ENCODE measurements around the gene FIGNL1. TPM values are rescaled to one million over a fixed set of nuclear protein-coding genes. Genes with fewer than 3 reads are reported as not detected.

FIGNL1 gene
- total and polyA plus RNA-seq, 10 of the 15 experiments (the other 5 are each of a cell fraction or from before 2014, with no cell fraction given), result 11.5 to 37.4 (median 29.0) TPM

- intact Hi-C loops (cut with micrococcal nuclease; ENCODE audit: unreplicated experiment) (loop anchor here (1.0 kb wide), 1 partner anchor 15 kb away; no protein-coding TSS in a partner anchor), in situ Hi-C loops (cut with MboI) (no loop called here)
- no peak for FAIRE-seq
- TF ChIP-seq, protein P1, sequence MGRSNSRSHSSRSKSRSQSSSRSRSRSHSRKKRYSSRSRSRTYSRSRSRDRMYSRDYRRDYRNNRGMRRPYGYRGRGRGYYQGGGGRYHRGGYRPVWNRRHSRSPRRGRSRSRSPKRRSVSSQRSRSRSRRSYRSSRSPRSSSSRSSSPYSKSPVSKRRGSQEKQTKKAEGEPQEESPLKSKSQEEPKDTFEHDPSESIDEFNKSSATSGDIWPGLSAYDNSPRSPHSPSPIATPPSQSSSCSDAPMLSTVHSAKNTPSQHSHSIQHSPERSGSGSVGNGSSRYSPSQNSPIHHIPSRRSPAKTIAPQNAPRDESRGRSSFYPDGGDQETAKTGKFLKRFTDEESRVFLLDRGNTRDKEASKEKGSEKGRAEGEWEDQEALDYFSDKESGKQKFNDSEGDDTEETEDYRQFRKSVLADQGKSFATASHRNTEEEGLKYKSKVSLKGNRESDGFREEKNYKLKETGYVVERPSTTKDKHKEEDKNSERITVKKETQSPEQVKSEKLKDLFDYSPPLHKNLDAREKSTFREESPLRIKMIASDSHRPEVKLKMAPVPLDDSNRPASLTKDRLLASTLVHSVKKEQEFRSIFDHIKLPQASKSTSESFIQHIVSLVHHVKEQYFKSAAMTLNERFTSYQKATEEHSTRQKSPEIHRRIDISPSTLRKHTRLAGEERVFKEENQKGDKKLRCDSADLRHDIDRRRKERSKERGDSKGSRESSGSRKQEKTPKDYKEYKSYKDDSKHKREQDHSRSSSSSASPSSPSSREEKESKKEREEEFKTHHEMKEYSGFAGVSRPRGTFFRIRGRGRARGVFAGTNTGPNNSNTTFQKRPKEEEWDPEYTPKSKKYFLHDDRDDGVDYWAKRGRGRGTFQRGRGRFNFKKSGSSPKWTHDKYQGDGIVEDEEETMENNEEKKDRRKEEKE (IDR thresholded peaks at IDR 0.05), result no peak
- TF ChIP-seq SUPT20H (IDR thresholded peaks at IDR 0.05; ENCODE audit: borderline replicate concordance, control insufficient read depth, low read depth, low read length) (no peak), BMI1 (IDR thresholded peaks at IDR 0.05; ENCODE audit: borderline replicate concordance) (no peak), MXI1 (IDR thresholded peaks at IDR 0.05; ENCODE audit: low read depth, low read length) (no peak), FOXK2 (IDR thresholded peaks at IDR 0.05) (no peak), TCF7 (IDR thresholded peaks at IDR 0.05; ENCODE audit: borderline replicate concordance) (no peak), CBX5 (IDR thresholded peaks at IDR 0.05; ENCODE audit: low read depth) (no peak), BHLHE40 (IDR thresholded peaks at IDR 0.05; ENCODE audit: borderline replicate concordance in 1 of 2, low read depth in 2 of 2, low read length in 1 of 2) (no peak)
- TF ChIP-seq, protein P2, sequence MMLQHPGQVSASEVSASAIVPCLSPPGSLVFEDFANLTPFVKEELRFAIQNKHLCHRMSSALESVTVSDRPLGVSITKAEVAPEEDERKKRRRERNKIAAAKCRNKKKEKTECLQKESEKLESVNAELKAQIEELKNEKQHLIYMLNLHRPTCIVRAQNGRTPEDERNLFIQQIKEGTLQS (IDR thresholded peaks at IDR 0.05; ENCODE audit: borderline replicate concordance, extremely low read depth, low read depth, low read length), result no peak
- ATAC-seq, result no peak
- 8% methylated on average over 1 of the region's 1 CpG for WGBS (ENCODE audit: insufficient coverage, insufficient replicate concordance, low lambda C conversion rate, missing lambda C conversion rate)
- RAD21 ChIA-PET (ENCODE audit: unreplicated experiment), result no interaction called here
- no peaks in the 10 kb centered on the region for H4K20me1 ChIP-seq (ENCODE audit: control insufficient read depth, insufficient read depth)
- H3K9ac ChIP-seq (ENCODE audit: control insufficient read depth, insufficient read depth, low read length), result no peak overlapping the region
- no peak overlapping the region for H3K27ac ChIP-seq (ENCODE audit: control insufficient read depth, insufficient read depth)
- H3K4me3 ChIP-seq, result no peak overlapping the region
- H3K9me3 ChIP-seq (replicated peaks; ENCODE audit: control insufficient read depth, insufficient read depth, low read length), result no peaks in the 10 kb centered on the region; the same call in 2 of the 3 replicates
- SMC1A ChIA-PET (ENCODE audit: uncharacterized antibody, unreplicated experiment), result interaction anchor here (1.1 kb wide), 1 partner anchor 244 kb away, joined by 3 read pairs; no protein-coding TSS in a partner anchor
- H3K4me2 ChIP-seq (ENCODE audit: control insufficient read depth, insufficient read depth), result no peak overlapping the region
- DNase-seq (ENCODE audit: low read depth, low spot score), result no peak
- BruUV-seq (replicated peaks), result no TSS peak
- no peaks in the 10 kb centered on the region; the same call in 1 of the 2 replicates for H3K79me2 ChIP-seq (ENCODE audit: control insufficient read depth, insufficient read depth, low read length)
- H2AFZ ChIP-seq (ENCODE audit: control insufficient read depth, low read depth, low read length), result no peak overlapping the region
- no peaks in the 10 kb centered on the region for H3K27me3 ChIP-seq (replicated peaks in 1 of 2; ENCODE audit: control insufficient read depth in 2 of 2, insufficient read depth in 2 of 2, low read length in 1 of 2)
- H3K4me1 ChIP-seq (ENCODE audit: control insufficient read depth, insufficient read depth, low read length), result peaks cover 29% of the 10 kb centered on the region
- CTCF ChIA-PET, result interaction anchor here (1.4 to 3.4 kb wide), 2 partner anchors 19 to 66 kb away, joined by 3 to 17 read pairs; no protein-coding TSS in a partner anchor
- peaks cover 13 to 18% of the 10 kb centered on the region in 2 experiments; a peak in 3 of 4 replicates for H3K36me3 ChIP-seq (ENCODE audit: control insufficient read depth in 2 of 2, insufficient read depth in 2 of 2, low read length in 1 of 2)
- POLR2A ChIA-PET, result no interaction called here
Observed at GRCh38 chr7:50399206-50399605, 50.9 kb downstream of the FIGNL1 start.
